OCI-LY1 (cell line): ENCODE measurements around the gene SYT7.
"Not testable (repeated sequence)": the region's sequence is repeated elsewhere in the genome, so short reads cannot be mapped to it uniquely, and the experiment has no call there.

ENCODE experiments used
- H2AFZ ChIP-seq: fragments of 200-600 bp; sonication (generic), shearing (Covaris generic); 2 replicates; pipeline ENCODE4 v1.6.0; 2014; ENCODE audit warnings: antibody characterized with exemption, mild to moderate bottlenecking, low read length
- H3F3A ChIP-seq: fragments of 200-600 bp; sonication (generic), shearing (Covaris generic); 2 replicates; pipeline ENCODE4 v1.6.0; 2014; ENCODE audit warnings: mild to moderate bottlenecking, antibody characterized with exemption, low read length, moderate library complexity; ENCODE audit not compliant: insufficient read depth
- H3K27ac ChIP-seq: fragments of 200-600 bp; sonication (generic); 2 replicates; pipeline ENCODE4 v1.5.1; 2014; ENCODE audit warnings: low read length, mixed run types, mild to moderate bottlenecking, low read depth; ENCODE audit not compliant: poor library complexity, severe bottlenecking
- H3K27me3 ChIP-seq: fragments of 200-600 bp; sonication (generic); 2 replicates; pipeline ENCODE4 v1.6.0; 2014; ENCODE audit warnings: antibody characterized with exemption, mild to moderate bottlenecking, low read length, moderate library complexity; ENCODE audit not compliant: insufficient read depth
- H3K36me3 ChIP-seq: fragments of 200-600 bp; sonication (generic); 2 replicates; pipeline ENCODE4 v1.6.1; 2014; ENCODE audit warnings: mild to moderate bottlenecking, antibody characterized with exemption, low read length, moderate library complexity, mixed read lengths; ENCODE audit not compliant: insufficient read depth
- H3K4me1 ChIP-seq: fragments of 200-600 bp; sonication (generic); 2 replicates; pipeline ENCODE4 v1.5.1; 2014; ENCODE audit warnings: mild to moderate bottlenecking, low read length, moderate library complexity; ENCODE audit not compliant: insufficient read depth, severe bottlenecking
- H3K4me2 ChIP-seq: fragments of 200-600 bp; sonication (generic), shearing (Covaris generic); 2 replicates; pipeline ENCODE4 v1.6.1; 2014; ENCODE audit warnings: low read length
- H3K4me3 ChIP-seq: fragments of 200-600 bp; sonication (generic); 2 replicates; pipeline ENCODE4 v1.5.1; 2014; ENCODE audit warnings: low read length, low read depth, mild to moderate bottlenecking, mixed read lengths; ENCODE audit not compliant: poor library complexity, severe bottlenecking
- H3K79me2 ChIP-seq: fragments of 200-600 bp; shearing (Covaris generic); 2 replicates; pipeline ENCODE4 v1.6.1; 2016; ENCODE audit warnings: mixed run types, low read length, mixed read lengths; ENCODE audit not compliant: insufficient read depth
- H3K9ac ChIP-seq: fragments of 200-600 bp; sonication (generic), shearing (Covaris generic); 2 replicates; pipeline ENCODE4 v1.6.1; 2014; ENCODE audit warnings: mild to moderate bottlenecking, low read length, mixed read lengths
- H3K9me2 ChIP-seq: fragments of 200-600 bp; sonication (generic), shearing (Covaris generic); 2 replicates; pipeline ENCODE4 v1.6.1; 2014; ENCODE audit warnings: low read depth, mild to moderate bottlenecking, low read length, mixed read lengths
- H3K9me3 ChIP-seq: fragments of 200-600 bp; shearing (Covaris generic); 2 replicates; pipeline ENCODE4 v1.6.1; 2014; ENCODE audit warnings: low read length, mixed read lengths
- H4K20me1 ChIP-seq: fragments of 200-600 bp; sonication (generic), shearing (Covaris generic); 2 replicates; pipeline ENCODE4 v1.6.0; 2016; ENCODE audit warnings: mild to moderate bottlenecking, low read length; ENCODE audit not compliant: insufficient read depth
- EZH2 ChIP-seq: fragments of 200-600 bp; sonication (generic), shearing (Covaris generic); IDR thresholded peaks from 2 replicates; pipeline ENCODE4 v1.8.0; 2017; ENCODE audit warnings: borderline replicate concordance, mixed run types, mild to moderate bottlenecking, antibody characterized with exemption, low read length, moderate library complexity, mixed read lengths
- TF ChIP-seq, protein P1 (sequence below): fragments of 200-600 bp; sonication (generic), shearing (Covaris generic); IDR thresholded peaks from 2 replicates; pipeline ENCODE4 v1.5.1; 2017; ENCODE audit warnings: mild to moderate bottlenecking, antibody characterized with exemption, low read length, moderate library complexity, mixed read lengths

Gene SYT7

DNA sequence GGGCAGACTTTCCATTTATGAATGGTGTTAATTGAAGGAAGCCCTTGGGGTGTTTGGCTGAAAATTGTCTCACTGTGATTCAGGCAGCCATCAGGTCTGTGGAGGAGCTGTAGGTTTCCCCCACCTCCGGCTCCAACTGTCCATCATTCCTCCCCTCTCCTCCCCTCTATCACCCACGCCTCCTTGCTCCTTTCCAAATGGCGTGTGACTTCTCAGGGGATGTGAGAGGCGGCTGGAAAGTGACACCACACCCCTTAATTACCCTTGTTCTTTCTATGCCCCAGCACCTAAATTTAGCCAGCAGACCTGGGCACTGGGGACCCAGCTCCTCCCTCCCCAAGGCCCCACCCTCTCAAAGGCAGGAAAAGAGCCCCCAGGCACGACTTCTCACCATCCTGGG, 38.1 kb upstream of the SYT7 start:
- Histone ChIP-seq H3K9me2 (no peaks in the 10 kb centered on the region), H3K4me3 (no peak overlapping the region), H3K79me2 (no peaks in the 10 kb centered on the region), H3K4me1 (no peaks in the 10 kb centered on the region), H3K27ac (no peak overlapping the region), H3K4me2 (no peak overlapping the region), H3K27me3 (no peaks in the 10 kb centered on the region), H4K20me1 (no peaks in the 10 kb centered on the region), H3K36me3 (no peaks in the 10 kb centered on the region), H3K9ac (no peak overlapping the region), H3F3A (no peaks in the 10 kb centered on the region), H2AFZ (no peak overlapping the region), H3K9me3 (no peaks in the 10 kb centered on the region)
- TF ChIP-seq, protein P1, sequence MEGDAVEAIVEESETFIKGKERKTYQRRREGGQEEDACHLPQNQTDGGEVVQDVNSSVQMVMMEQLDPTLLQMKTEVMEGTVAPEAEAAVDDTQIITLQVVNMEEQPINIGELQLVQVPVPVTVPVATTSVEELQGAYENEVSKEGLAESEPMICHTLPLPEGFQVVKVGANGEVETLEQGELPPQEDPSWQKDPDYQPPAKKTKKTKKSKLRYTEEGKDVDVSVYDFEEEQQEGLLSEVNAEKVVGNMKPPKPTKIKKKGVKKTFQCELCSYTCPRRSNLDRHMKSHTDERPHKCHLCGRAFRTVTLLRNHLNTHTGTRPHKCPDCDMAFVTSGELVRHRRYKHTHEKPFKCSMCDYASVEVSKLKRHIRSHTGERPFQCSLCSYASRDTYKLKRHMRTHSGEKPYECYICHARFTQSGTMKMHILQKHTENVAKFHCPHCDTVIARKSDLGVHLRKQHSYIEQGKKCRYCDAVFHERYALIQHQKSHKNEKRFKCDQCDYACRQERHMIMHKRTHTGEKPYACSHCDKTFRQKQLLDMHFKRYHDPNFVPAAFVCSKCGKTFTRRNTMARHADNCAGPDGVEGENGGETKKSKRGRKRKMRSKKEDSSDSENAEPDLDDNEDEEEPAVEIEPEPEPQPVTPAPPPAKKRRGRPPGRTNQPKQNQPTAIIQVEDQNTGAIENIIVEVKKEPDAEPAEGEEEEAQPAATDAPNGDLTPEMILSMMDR: no peak
- no peak for TF ChIP-seq EZH2

DNA sequence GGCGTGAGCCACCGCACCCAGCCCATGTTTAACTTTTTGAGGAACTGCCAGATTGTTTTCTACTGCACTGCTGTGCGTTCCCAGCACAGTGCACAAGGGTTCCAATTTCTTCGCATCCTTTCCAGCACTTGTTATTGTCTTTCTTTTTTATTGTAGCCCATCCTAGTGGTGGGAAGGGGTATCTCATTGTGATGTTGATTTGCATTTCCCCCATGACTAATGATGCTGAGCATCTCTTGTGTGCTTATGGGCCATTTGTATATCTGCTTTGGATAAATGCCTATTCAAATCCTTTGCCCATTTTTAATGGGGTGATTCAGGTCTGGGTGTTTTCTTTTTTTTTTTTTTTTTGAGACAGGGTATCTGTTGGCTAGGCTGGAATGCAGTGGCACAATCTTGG, 36.6 kb upstream of the SYT7 start:
- Histone ChIP-seq H3K4me3 (no peak overlapping the region), H3K9me2 (no peaks in the 10 kb centered on the region), H3F3A (no peaks in the 10 kb centered on the region), H3K36me3 (no peaks in the 10 kb centered on the region), H3K4me1 (no peaks in the 10 kb centered on the region), H4K20me1 (no peaks in the 10 kb centered on the region), H3K9me3 (no peaks in the 10 kb centered on the region), H3K9ac (no peak overlapping the region), H3K27me3 (no peaks in the 10 kb centered on the region), H3K79me2 (no peaks in the 10 kb centered on the region), H2AFZ (no peak overlapping the region), H3K4me2 (no peak overlapping the region), H3K27ac (no peak overlapping the region)
- TF ChIP-seq, protein P1: no peak
- no peak for TF ChIP-seq EZH2

DNA sequence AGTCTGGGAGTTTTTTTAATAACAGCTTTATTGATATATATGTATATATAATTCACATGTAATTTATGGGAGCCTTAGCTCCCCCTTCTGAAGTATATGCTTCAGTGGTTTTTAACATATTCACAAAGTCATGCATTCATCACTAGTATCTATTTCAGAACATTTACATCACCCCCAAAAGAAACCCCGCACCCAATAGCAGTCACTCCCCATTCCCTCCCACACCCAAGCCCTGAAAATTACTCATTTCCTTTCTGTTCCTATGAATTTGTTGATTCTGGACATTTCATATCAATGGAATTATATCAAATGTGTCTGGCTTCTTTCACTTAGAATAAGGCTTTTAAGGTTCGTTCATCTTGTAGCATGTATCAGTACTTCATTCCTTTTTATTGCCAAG, 35.6 kb upstream of the SYT7 start:
- Histone ChIP-seq H3K9me3 (no peaks in the 10 kb centered on the region), H3K27me3 (no peaks in the 10 kb centered on the region), H3K4me3 (no peak overlapping the region), H3K9me2 (no peaks in the 10 kb centered on the region), H3K27ac (no peak overlapping the region), H3K9ac (no peak overlapping the region), H2AFZ (no peak overlapping the region), H3K4me2 (no peak overlapping the region), H3F3A (no peaks in the 10 kb centered on the region), H4K20me1 (no peaks in the 10 kb centered on the region), H3K4me1 (no peaks in the 10 kb centered on the region), H3K79me2 (no peaks in the 10 kb centered on the region), H3K36me3 (no peaks in the 10 kb centered on the region)
- no peak for TF ChIP-seq EZH2
- TF ChIP-seq, protein P1: no peak

DNA sequence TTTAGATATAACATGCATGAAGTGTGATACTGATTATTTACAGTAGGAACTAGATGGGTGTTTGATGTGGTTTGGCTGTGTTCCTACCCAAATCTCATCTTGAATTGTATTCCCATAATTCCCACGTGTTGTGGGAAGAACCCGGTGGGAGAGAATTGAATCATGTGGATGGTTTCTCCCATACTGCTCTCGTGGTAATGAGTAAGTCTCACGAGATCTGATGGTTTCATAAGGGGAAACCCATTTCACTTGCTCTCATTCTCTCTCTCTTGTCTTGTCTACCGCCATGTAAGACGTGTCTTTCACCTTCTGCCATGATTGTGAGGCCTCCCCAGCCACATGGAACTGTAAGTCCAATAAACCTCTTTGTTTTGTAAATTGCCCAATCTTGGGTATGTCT, 33.9 kb upstream of the SYT7 start:
- not testable (repeated sequence) for H2AFZ ChIP-seq, H3K27me3 ChIP-seq, H3K4me2 ChIP-seq, H3K9me3 ChIP-seq, H3K4me3 ChIP-seq, H3K4me1 ChIP-seq, H4K20me1 ChIP-seq, H3K9me2 ChIP-seq, H3K9ac ChIP-seq, H3F3A ChIP-seq, H3K79me2 ChIP-seq, H3K36me3 ChIP-seq, H3K27ac ChIP-seq
